Measurements from ENCODE around the gene ZCRB1. TPM values are rescaled to one million over a fixed set of nuclear protein-coding genes. Genes with fewer than 3 reads are reported as not detected.

ZCRB1 gene
- total RNA-seq, 1 experiment from 2014 or later: 71.5 TPM

DNA sequence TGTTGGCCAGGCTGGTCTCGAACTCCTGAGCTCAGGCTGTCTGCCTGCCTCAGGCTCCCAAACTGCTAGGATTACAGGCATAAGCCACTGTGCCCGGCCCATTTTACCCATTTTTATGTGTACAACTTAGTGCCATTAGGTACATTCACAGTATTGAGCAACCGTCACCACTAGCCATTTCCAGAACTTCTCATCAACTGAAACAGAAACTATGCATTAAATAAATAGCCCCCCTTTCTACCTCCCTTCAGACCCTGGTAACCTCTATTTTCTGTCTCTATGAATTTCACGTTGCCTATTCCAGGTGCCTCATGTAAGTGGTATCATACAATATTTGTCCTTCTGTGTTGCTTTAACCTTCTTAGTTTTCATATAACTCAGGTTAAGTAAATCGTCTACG, 15.9 kb downstream of the ZCRB1 start:
- H3K27me3 Mint-ChIP-seq (ENCODE audit: low read depth): no peaks in the 10 kb centered on the region

More for the DNA sequence above, 15.9 kb downstream of the ZCRB1 start:
- Histone ChIP-seq H2BK12ac (ENCODE audit: insufficient read length, low read depth, low read length) (no peak overlapping the region), H2BK120ac (ENCODE audit: low read depth, low read length, poor library complexity, severe bottlenecking) (no peak overlapping the region), H3K9ac (ENCODE audit: extremely low read depth, insufficient read length, low read length) (no peak overlapping the region), H4K5ac (ENCODE audit: insufficient read length, low read depth, low read length) (no peak overlapping the region), H2BK20ac (ENCODE audit: low read depth, low read length, poor library complexity, severe bottlenecking) (no peak overlapping the region), H2AFZ (ENCODE audit: low read length) (no peak overlapping the region), H3K56ac (ENCODE audit: insufficient read length, low read depth, low read length) (no peak overlapping the region), H2BK15ac (ENCODE audit: low read depth, low read length) (no peak overlapping the region), H4K8ac (replicated peaks; ENCODE audit: insufficient read length, low read depth, low read length) (no peak overlapping the region), H3K79me1 (ENCODE audit: insufficient read depth, low read depth, low read length, poor library complexity, severe bottlenecking) (no peaks in the 10 kb centered on the region), H3K27me3 (ENCODE audit: insufficient read depth, low read length) (no peaks in the 10 kb centered on the region), H3K4ac (ENCODE audit: low read depth, low read length) (no peak overlapping the region), H3T11ph (ENCODE audit: low read length) (no peak overlapping the region), H2BK5ac (ENCODE audit: insufficient read length, low read length) (no peak overlapping the region), H4K91ac (ENCODE audit: insufficient read length, low read depth, low read length) (no peak overlapping the region), H3K23me2 (ENCODE audit: insufficient read length, low read depth, low read length, poor library complexity, severe bottlenecking) (no peaks in the 10 kb centered on the region), H3K4me2 (ENCODE audit: insufficient read depth, insufficient read length, low read length) (no peak overlapping the region), H3K18ac (ENCODE audit: insufficient read length, low read depth, low read length) (no peak overlapping the region), H4K20me1 (ENCODE audit: control insufficient read depth, insufficient read depth, insufficient read length) (no peaks in the 10 kb centered on the region), H3K23ac (ENCODE audit: insufficient read length, low read depth, low read length) (no peak overlapping the region), H3K79me2 (ENCODE audit: insufficient read depth, low read length) (no peaks in the 10 kb centered on the region), H3K4me1 (ENCODE audit: insufficient read depth, low read length) (no peaks in the 10 kb centered on the region), H2AK5ac (ENCODE audit: insufficient read length, low read length) (no peak overlapping the region), H3K9me3 (ENCODE audit: control insufficient read depth, low read depth, low read length) (no peaks in the 10 kb centered on the region), H3K27ac (ENCODE audit: insufficient read length, low read depth, low read length) (no peak overlapping the region), H3K14ac (ENCODE audit: insufficient read depth, low read length) (no peak overlapping the region)
- Mint-ChIP-seq H3K9me3 (no peaks in the 10 kb centered on the region), H3K27ac (no peak overlapping the region), H3K4me3 (no peak overlapping the region), H3K4me1 (no peaks in the 10 kb centered on the region), H3K36me3 (ENCODE audit: insufficient read depth in 1 of 3, low read depth in 3 of 3) (peaks cover 0 to 13% (median 12%) of the 10 kb centered on the region in 3 experiments; a peak in 4 of 7 replicates)
- no peak for DNase-seq
- WGBS (ENCODE audit: extremely low coverage, insufficient read length, low lambda C conversion rate): no CpG with 5 or more reads among the region's 6 CpGs
- TF ChIP-seq CTCF (conservative IDR thresholded peaks at IDR 0.05): no peak
